SH-SY5Y (cell line): ENCODE data around the gene TMEM33.

ENCODE experiments used
- GATA2 ChIP-seq: IDR thresholded peaks from 2 replicates; pipeline ENCODE4 v1.6.1; 2011; ENCODE audit warnings: mild to moderate bottlenecking, low read depth, low read length
- GATA3 ChIP-seq: IDR thresholded peaks from 2 replicates; pipeline ENCODE4 v1.6.1; 2011; ENCODE audit warnings: low read depth, mild to moderate bottlenecking, low read length, moderate library complexity

- TF ChIP-seq GATA2 = no peak
- TF ChIP-seq GATA3 = no peak
These were observed 49.9 kb downstream of the TMEM33 start for GRCh38 chr4:41985151-41985550.
